ENCODE measurements around the gene SEPTIN1.

- TF ChIP-seq CTCF (IDR thresholded peaks at IDR 0.05), result no peak
- no peak for TF ChIP-seq POLR2A (IDR thresholded peaks at IDR 0.05)
Measured at GRCh38 chr16:30374538-30374937, 7.8 kb downstream of the SEPTIN1 start, which contains the start of gene MYL11.

Data from esophagus squamous epithelium (tissue), 4 donors.